ENCODE results near the gene IGF2BP2. TPM values are rescaled to one million over a fixed set of nuclear protein-coding genes. Genes with fewer than 3 reads are reported as not detected.
"Not testable (repeated sequence)": the region's sequence is repeated elsewhere in the genome, so short reads cannot be mapped to it uniquely, and the experiment has no call there.

IGF2BP2 gene
- total and polyA plus RNA-seq, 4 donors = 7.8 to 92.6 (median 11.8) TPM

DNA sequence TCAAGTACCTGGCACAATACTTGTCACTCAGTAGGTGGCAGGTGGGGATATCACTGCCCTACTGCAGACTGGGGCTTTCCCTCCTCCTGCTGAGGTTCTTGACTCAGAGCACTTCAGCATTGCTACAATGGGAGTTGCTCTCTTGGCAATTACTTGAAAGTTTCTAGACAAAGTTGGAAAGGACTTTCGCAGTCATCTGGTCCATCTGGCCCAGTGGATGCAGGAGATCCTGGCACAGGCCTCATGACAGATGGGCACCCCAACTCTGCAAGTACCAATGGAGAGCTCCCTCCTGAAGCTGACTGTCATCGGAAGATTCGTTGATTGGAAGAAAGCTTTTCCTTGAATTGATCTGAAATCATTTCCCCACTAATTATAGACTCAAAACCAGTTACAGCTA lies 19.2 kb upstream of the IGF2BP2 start:
- no peaks in the 10 kb centered on the region for H3K27me3 ChIP-seq (ENCODE audit: control insufficient read depth in 3 of 3, insufficient read depth in 3 of 3, low read length in 2 of 3)
- TF ChIP-seq, protein P1, sequence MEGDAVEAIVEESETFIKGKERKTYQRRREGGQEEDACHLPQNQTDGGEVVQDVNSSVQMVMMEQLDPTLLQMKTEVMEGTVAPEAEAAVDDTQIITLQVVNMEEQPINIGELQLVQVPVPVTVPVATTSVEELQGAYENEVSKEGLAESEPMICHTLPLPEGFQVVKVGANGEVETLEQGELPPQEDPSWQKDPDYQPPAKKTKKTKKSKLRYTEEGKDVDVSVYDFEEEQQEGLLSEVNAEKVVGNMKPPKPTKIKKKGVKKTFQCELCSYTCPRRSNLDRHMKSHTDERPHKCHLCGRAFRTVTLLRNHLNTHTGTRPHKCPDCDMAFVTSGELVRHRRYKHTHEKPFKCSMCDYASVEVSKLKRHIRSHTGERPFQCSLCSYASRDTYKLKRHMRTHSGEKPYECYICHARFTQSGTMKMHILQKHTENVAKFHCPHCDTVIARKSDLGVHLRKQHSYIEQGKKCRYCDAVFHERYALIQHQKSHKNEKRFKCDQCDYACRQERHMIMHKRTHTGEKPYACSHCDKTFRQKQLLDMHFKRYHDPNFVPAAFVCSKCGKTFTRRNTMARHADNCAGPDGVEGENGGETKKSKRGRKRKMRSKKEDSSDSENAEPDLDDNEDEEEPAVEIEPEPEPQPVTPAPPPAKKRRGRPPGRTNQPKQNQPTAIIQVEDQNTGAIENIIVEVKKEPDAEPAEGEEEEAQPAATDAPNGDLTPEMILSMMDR (IDR thresholded peaks at IDR 0.05; ENCODE audit: control extremely low read depth, extremely low read depth) = no peak

DNA sequence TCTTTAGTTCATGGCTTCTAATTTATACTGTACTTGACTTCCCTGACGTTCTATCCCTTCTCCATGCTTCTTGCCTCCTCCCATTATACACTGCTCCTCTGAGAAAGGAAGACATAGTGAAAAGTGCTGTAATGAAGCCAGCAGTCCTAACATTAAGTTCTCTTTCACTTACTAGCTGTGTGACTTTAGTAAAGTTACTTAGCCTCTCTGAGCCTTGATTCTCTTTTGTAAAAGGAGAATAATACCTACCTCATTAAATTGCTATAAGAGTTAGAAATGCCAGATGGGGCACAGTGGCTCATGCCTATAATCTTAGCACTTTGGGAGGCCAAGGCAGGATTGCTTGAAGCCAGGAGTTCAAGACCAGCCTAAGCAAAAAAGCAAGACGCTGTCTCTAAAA lies 18.8 kb upstream of the IGF2BP2 start:
- H3K4me3 ChIP-seq = no peak overlapping the region
- DNase-seq (no peak), ATAC-seq (ENCODE audit: insufficient read depth, low FRiP score) (no peak)
- no peaks in the 10 kb centered on the region for H3K27me3 ChIP-seq (ENCODE audit: control insufficient read depth in 3 of 3, insufficient read depth in 3 of 3, low read length in 2 of 3)
- TF ChIP-seq, protein P1 (IDR thresholded peaks at IDR 0.05; ENCODE audit: control extremely low read depth, extremely low read depth) = no peak
- no peaks in the 10 kb centered on the region for H3K4me1 ChIP-seq (ENCODE audit: control insufficient read depth in 5 of 5, insufficient read depth in 5 of 5, low read length in 5 of 5)
- no peak overlapping the region for H3K27ac ChIP-seq (ENCODE audit: low read depth in 1 of 2, low read length in 1 of 2)
- H3K9me3 ChIP-seq (ENCODE audit: control insufficient read depth in 4 of 4, insufficient read depth in 3 of 4, low read length in 3 of 4) = no peaks in the 10 kb centered on the region
- H3K36me3 ChIP-seq (ENCODE audit: control insufficient read depth in 4 of 4, insufficient read depth in 4 of 4, low read length in 4 of 4) = no peaks in the 10 kb centered on the region
- 75 to 87% methylated on average over 2 of the region's 2 CpGs for WGBS, 2 donors
- no peak overlapping the region for H3K9ac ChIP-seq (ENCODE audit: insufficient read depth in 1 of 2, low read length in 2 of 2)

More for the DNA sequence above, 19.2 kb upstream of the IGF2BP2 start:
- H3K9ac ChIP-seq (ENCODE audit: insufficient read depth in 1 of 2, low read length in 2 of 2) = no peak overlapping the region
- no peaks in the 10 kb centered on the region for H3K9me3 ChIP-seq (ENCODE audit: control insufficient read depth in 4 of 4, insufficient read depth in 3 of 4, low read length in 3 of 4)
- H3K4me3 ChIP-seq = no peak overlapping the region
- H3K36me3 ChIP-seq (ENCODE audit: control insufficient read depth in 4 of 4, insufficient read depth in 4 of 4, low read length in 4 of 4) = no peaks in the 10 kb centered on the region
- no peaks in the 10 kb centered on the region for H3K4me1 ChIP-seq (ENCODE audit: control insufficient read depth in 5 of 5, insufficient read depth in 5 of 5, low read length in 5 of 5)
- H3K27ac ChIP-seq (ENCODE audit: low read depth in 1 of 2, low read length in 1 of 2) = no peak overlapping the region
- no peak for ATAC-seq (ENCODE audit: insufficient read depth, low FRiP score)
- 87 to 92% methylated on average over 3 of the region's 3 CpGs for WGBS, 2 donors
- DNase-seq = no peak

DNA sequence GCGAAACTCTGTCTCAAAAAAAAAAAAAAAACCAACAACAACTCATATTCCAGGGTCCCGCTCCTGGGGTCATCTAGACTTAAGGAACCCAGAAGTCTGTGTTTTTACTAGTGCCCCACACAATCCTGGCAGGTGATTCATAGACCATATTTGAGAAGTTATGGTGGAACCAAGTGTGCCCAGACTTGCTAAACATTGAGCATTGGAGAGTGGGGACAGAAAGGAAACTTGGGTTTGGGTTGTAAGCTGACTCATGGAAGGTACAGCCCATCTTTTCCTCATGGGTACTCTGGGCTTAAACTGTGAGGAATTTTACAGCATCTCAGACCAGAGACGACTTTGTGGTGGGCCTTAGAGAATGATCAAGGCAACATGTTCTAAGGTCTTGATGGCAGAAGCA lies 18.3 kb upstream of the IGF2BP2 start:
- Histone ChIP-seq H3K4me1 (ENCODE audit: control insufficient read depth in 5 of 5, insufficient read depth in 5 of 5, low read length in 5 of 5) (no peaks in the 10 kb centered on the region), H3K27ac (ENCODE audit: low read depth in 1 of 2, low read length in 1 of 2) (no peak overlapping the region), H3K36me3 (ENCODE audit: control insufficient read depth in 4 of 4, insufficient read depth in 4 of 4, low read length in 4 of 4) (no peaks in the 10 kb centered on the region), H3K9ac (ENCODE audit: insufficient read depth in 1 of 2, low read length in 2 of 2) (no peak overlapping the region), H3K9me3 (ENCODE audit: control insufficient read depth in 4 of 4, insufficient read depth in 3 of 4, low read length in 3 of 4) (no peaks in the 10 kb centered on the region), H3K4me3 (no peak overlapping the region), H3K27me3 (ENCODE audit: control insufficient read depth in 3 of 3, insufficient read depth in 3 of 3, low read length in 2 of 3) (no peaks in the 10 kb centered on the region)
- TF ChIP-seq, protein P1 (IDR thresholded peaks at IDR 0.05; ENCODE audit: control extremely low read depth, extremely low read depth) = no peak
- WGBS, 2 donors = 86 to 89% methylated on average over 3 of the region's 3 CpGs
- no peak for DNase-seq
- ATAC-seq (ENCODE audit: insufficient read depth, low FRiP score) = no peak

DNA sequence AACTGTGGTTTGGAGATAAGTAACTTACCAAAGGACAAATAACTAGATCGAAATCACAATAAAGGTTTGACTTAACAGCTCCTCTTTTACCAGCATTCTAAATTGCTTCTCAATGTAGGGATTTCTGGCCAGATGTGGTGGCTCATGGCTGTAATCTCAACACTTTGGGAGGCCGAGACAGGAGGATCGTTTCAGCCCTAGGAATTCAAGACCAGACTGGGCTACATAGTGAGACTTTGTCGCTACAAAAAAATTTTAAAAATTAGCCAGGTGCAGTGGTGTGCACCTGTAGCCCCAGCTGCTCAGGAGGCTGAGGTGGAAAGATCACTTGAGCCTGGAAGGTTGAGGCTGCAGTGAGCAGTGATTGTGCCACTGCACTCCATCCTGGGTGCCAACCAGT lies 17.4 kb upstream of the IGF2BP2 start:
- Histone ChIP-seq H3K9me3 (ENCODE audit: control insufficient read depth in 4 of 4, insufficient read depth in 3 of 4, low read length in 3 of 4) (no peaks in the 10 kb centered on the region), H3K36me3 (ENCODE audit: control insufficient read depth in 4 of 4, insufficient read depth in 4 of 4, low read length in 4 of 4) (no peaks in the 10 kb centered on the region), H3K4me1 (ENCODE audit: control insufficient read depth in 5 of 5, insufficient read depth in 5 of 5, low read length in 5 of 5) (no peaks in the 10 kb centered on the region), H3K27ac (ENCODE audit: low read depth in 1 of 2, low read length in 1 of 2) (no peak overlapping the region), H3K27me3 (ENCODE audit: control insufficient read depth in 3 of 3, insufficient read depth in 3 of 3, low read length in 2 of 3) (no peaks in the 10 kb centered on the region), H3K9ac (ENCODE audit: insufficient read depth in 1 of 2, low read length in 2 of 2) (no peak overlapping the region), H3K4me3 (no peak overlapping the region)
- ATAC-seq (ENCODE audit: insufficient read depth, low FRiP score) (no peak), DNase-seq (no peak)
- WGBS, 2 donors = 90 to 96% methylated on average over 4 of the region's 4 CpGs
- TF ChIP-seq, protein P1 (IDR thresholded peaks at IDR 0.05; ENCODE audit: control extremely low read depth, extremely low read depth) = no peak

DNA sequence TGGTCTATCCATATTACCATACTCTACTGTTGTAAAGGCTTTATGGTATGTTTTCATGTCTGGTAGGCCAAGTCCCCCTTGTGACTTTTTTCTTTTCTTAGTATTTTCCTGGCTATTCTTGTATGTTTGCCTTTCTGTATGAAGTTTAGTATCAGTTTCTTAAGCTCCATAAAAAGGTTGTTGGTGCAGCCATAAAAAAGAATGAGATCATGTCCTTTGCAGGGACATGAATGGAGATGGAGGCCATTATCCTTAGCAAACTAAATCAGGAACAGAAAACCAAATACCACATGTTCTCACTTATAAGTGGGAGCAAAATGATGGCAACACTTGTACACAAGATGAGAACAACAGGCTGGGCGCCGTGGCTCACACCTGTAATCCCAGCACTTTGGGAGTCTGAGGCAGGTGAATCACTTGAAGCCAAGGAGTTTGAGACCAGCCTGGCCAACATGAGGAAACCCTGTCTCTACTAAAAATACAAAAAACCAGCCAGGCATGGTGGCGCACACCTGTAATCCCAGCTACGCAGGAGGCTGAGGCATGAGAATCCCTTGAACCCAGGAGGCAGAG lies 13.7 kb upstream of the IGF2BP2 start:
- not testable (repeated sequence) for H3K36me3 ChIP-seq (ENCODE audit: control insufficient read depth in 4 of 4, insufficient read depth in 4 of 4, low read length in 4 of 4); ATAC-seq (ENCODE audit: insufficient read depth, low FRiP score); H3K4me3 ChIP-seq; H3K4me1 ChIP-seq (ENCODE audit: control insufficient read depth in 5 of 5, insufficient read depth in 5 of 5, low read length in 5 of 5); DNase-seq; H3K27me3 ChIP-seq (ENCODE audit: control insufficient read depth in 3 of 3, insufficient read depth in 3 of 3, low read length in 2 of 3); H3K9ac ChIP-seq (ENCODE audit: insufficient read depth in 1 of 2, low read length in 2 of 2); H3K9me3 ChIP-seq (ENCODE audit: control insufficient read depth in 4 of 4, insufficient read depth in 3 of 4, low read length in 3 of 4); H3K27ac ChIP-seq (ENCODE audit: low read depth in 1 of 2, low read length in 1 of 2)
- 95 to 99% methylated on average over 4 of the region's 4 CpGs for WGBS, 2 donors
